CD4-positive, alpha-beta memory T cell (primary cell): Measurements from ENCODE around the gene NF2. TPM values are rescaled to one million over a fixed set of nuclear protein-coding genes. Genes with fewer than 3 reads are reported as not detected.
"Not testable (repeated sequence)": the region's sequence is repeated elsewhere in the genome, so short reads cannot be mapped to it uniquely, and the experiment has no call there.

ENCODE experiments used
- CTCF ChIA-PET: fragments of 350-600 bp; sonication (Branson Sonifier 250); formaldehyde crosslinking; loops from one replicate; lab custom pipeline; 2021; ENCODE audit warnings: inconsistent platforms; ENCODE audit not compliant: partially characterized antibody; lab: Charles Lee
- POLR2A ChIA-PET: fragments of 350-600 bp; sonication (Branson Sonifier 250); formaldehyde crosslinking; loops from one replicate; lab custom pipeline; 2021; ENCODE audit not compliant: partially characterized antibody; lab: Charles Lee
- DNase-seq, 5 donors: peaks; one replicate each; pipeline versions ENCODE4 v3.0.0 to v3.0.0-alpha.2; 2020 to 2022; ENCODE audit warnings: mixed read lengths in 1 of 5
- H3K27ac ChIP-seq: one replicate; pipeline ENCODE4 v1.7.0; 2013; ENCODE audit warnings: low read depth, low read length
- H3K27me3 ChIP-seq: 2 replicates; pipeline ENCODE4 v1.7.0; 2013; ENCODE audit warnings: mild to moderate bottlenecking, low read length, moderate library complexity; ENCODE audit not compliant: insufficient read depth
- H3K36me3 ChIP-seq: 2 replicates; pipeline ENCODE4 v1.7.0; 2013; ENCODE audit warnings: mild to moderate bottlenecking, low read length, moderate library complexity; ENCODE audit not compliant: insufficient read depth
- H3K4me1 ChIP-seq: 2 replicates; pipeline ENCODE4 v1.7.0; 2013; ENCODE audit warnings: mild to moderate bottlenecking, low read length, moderate library complexity; ENCODE audit not compliant: insufficient read depth
- H3K4me3 ChIP-seq, 2 donors: one replicate each; pipeline ENCODE4 v1.7.0; 2013; ENCODE audit warnings: low read length in 2 of 2, mild to moderate bottlenecking in 1 of 2
- H3K9me3 ChIP-seq, 2 donors: one replicate each; pipeline ENCODE4 v1.7.0; 2013; ENCODE audit warnings: low read length in 2 of 2, control low read depth in 1 of 2; ENCODE audit not compliant: control insufficient read depth in 1 of 2
- H3K27ac Mint-ChIP-seq, 7 donors: one replicate each; pipeline ENCODE4 v1.8.0; 2020 to 2021; ENCODE audit warnings: mixed read lengths in 7 of 7, mild to moderate bottlenecking in 6 of 7, inconsistent platforms in 3 of 7, moderate library complexity in 3 of 7
- H3K27me3 Mint-ChIP-seq, 2 donors: one replicate each; pipeline ENCODE4 v1.8.0; 2020 to 2021; ENCODE audit warnings: mixed read lengths in 2 of 2
- H3K36me3 Mint-ChIP-seq, 2 donors: one replicate each; pipeline ENCODE4 v1.8.0; 2020 to 2021; ENCODE audit warnings: mixed read lengths in 2 of 2, inconsistent platforms in 1 of 2, mild to moderate bottlenecking in 1 of 2
- H3K4me1 Mint-ChIP-seq, 4 donors: one replicate each; pipeline ENCODE4 v1.8.0; 2020 to 2021; ENCODE audit warnings: mixed read lengths in 4 of 4, mild to moderate bottlenecking in 1 of 4
- H3K4me3 Mint-ChIP-seq, 8 donors: one replicate each; pipeline ENCODE4 v1.8.0; 2020 to 2021; ENCODE audit warnings: mixed read lengths in 8 of 8, mild to moderate bottlenecking in 7 of 8, moderate library complexity in 6 of 8, inconsistent platforms in 3 of 8
- H3K9me3 Mint-ChIP-seq, 8 donors: one replicate each; pipeline ENCODE4 v1.8.0; 2020 to 2021; ENCODE audit warnings: mixed read lengths in 8 of 8, mild to moderate bottlenecking in 5 of 8, inconsistent platforms in 3 of 8, moderate library complexity in 1 of 8
- intact Hi-C: fragments of 100-400 bp; cut with micrococcal nuclease; formaldehyde crosslinking; loops from one replicate; pipeline ENCODE4 v1.15.1; 2023
- polyA plus RNA-seq, 2 donors: library from polyadenylated mRNA; unstranded; fragments of 300-500 nt; fragmentation: Illumina TruSeq; gene quantifications; one replicate each; pipeline ENCODE4 v1.2.3, GENCODE V29; 2021
- total RNA-seq, 2 experiments: library from RNA; stranded (reverse); gene quantifications; one replicate each; pipeline ENCODE4 v1.2.3, GENCODE V29; 2021

NF2 gene
- total and polyA plus RNA-seq, 4 experiments from 2014 or later: 11.7 to 31.4 (median 24.2) TPM

GRCh38 chr22:29594447-29594846, 9.0 kb upstream of the NF2 start:
- H3K27ac ChIP-seq, intact Hi-C loops, DNase-seq, H3K9me3 Mint-ChIP-seq, H3K36me3 ChIP-seq, H3K27ac Mint-ChIP-seq, H3K9me3 ChIP-seq, H3K27me3 ChIP-seq, H3K4me3 ChIP-seq, H3K4me3 Mint-ChIP-seq, H3K36me3 Mint-ChIP-seq, H3K4me1 ChIP-seq, H3K27me3 Mint-ChIP-seq: not testable (repeated sequence)
- ChIA-PET POLR2A (interaction anchor here (0.7 to 1.4 kb wide), 2 partner anchors 10 to 589 kb away, joined by 3 read pairs; no protein-coding TSS in a partner anchor), CTCF (interaction anchor here (2.6 kb wide), 1 partner anchor 11 kb away, joined by 10 read pairs; no protein-coding TSS in a partner anchor)
- H3K4me1 Mint-ChIP-seq: peaks cover 10 to 18% (median 13%) of the 10 kb centered on the region in 4 donors

- Mint-ChIP-seq H3K36me3 (no peaks in the 10 kb centered on the region), H3K27ac (no peak overlapping the region), H3K27me3 (no peaks in the 10 kb centered on the region), H3K9me3 (no peaks in the 10 kb centered on the region), H3K4me3 (no peak overlapping the region), H3K4me1 (peaks cover 2 to 6% (median 3%) of the 10 kb centered on the region in 4 donors)
- Histone ChIP-seq H3K9me3 (no peaks in the 10 kb centered on the region), H3K27me3 (no peaks in the 10 kb centered on the region), H3K4me1 (no peaks in the 10 kb centered on the region), H3K36me3 (no peaks in the 10 kb centered on the region), H3K27ac (no peak overlapping the region), H3K4me3 (no peak overlapping the region)
- ChIA-PET CTCF (interaction anchor here (1.3 to 2.6 kb wide), 2 partner anchors 9 to 30 kb away, joined by 5 to 10 read pairs; no protein-coding TSS in a partner anchor), POLR2A (interaction anchor here (1.7 to 1.8 kb wide), 2 partner anchors 9 to 43 kb away, joined by 4 to 5 read pairs; partner anchors contain the start of gene THOC5)
- no peak for DNase-seq
- intact Hi-C loops: no loop called here
Observed at GRCh38 chr22:29596408-29596807, 7.0 kb upstream of the NF2 start.

- H3K36me3 Mint-ChIP-seq, intact Hi-C loops, H3K4me3 Mint-ChIP-seq: not testable (repeated sequence)
Observed at GRCh38 chr22:29597871-29598683, 5.4 kb upstream of the NF2 start.

GRCh38 chr22:29598684-29599020, 4.8 kb upstream of the NF2 start:
- H3K27ac ChIP-seq: no peak overlapping the region
- H3K9me3 Mint-ChIP-seq: no peaks in the 10 kb centered on the region
- H3K27ac Mint-ChIP-seq: no peak overlapping the region
- no peak overlapping the region for H3K4me3 Mint-ChIP-seq
- intact Hi-C loops: no loop called here
- H3K4me1 Mint-ChIP-seq: peaks cover 5 to 12% (median 6%) of the 10 kb centered on the region in 4 donors
- no peaks in the 10 kb centered on the region for H3K9me3 ChIP-seq
- no peaks in the 10 kb centered on the region for H3K27me3 Mint-ChIP-seq
- CTCF ChIA-PET: interaction anchor here (1.4 kb wide), 1 partner anchor 9 kb away, joined by 5 read pairs; no protein-coding TSS in a partner anchor
- no peaks in the 10 kb centered on the region for H3K36me3 ChIP-seq
- POLR2A ChIA-PET: no interaction called here
- H3K4me3 ChIP-seq: no peak overlapping the region
- no peaks in the 10 kb centered on the region for H3K4me1 ChIP-seq
- peaks cover 0 to 4% of the 10 kb centered on the region in 2 donors for H3K36me3 Mint-ChIP-seq
- DNase-seq: no peak
- H3K27me3 ChIP-seq: no peaks in the 10 kb centered on the region

More at GRCh38 chr22:29597871-29598683, 5.4 kb upstream of the NF2 start:
- H3K36me3 ChIP-seq, H3K4me1 ChIP-seq, H3K27me3 Mint-ChIP-seq, DNase-seq, H3K4me1 Mint-ChIP-seq, H3K9me3 ChIP-seq, H3K9me3 Mint-ChIP-seq, H3K27me3 ChIP-seq, H3K27ac ChIP-seq, H3K4me3 ChIP-seq: not testable (repeated sequence)
- CTCF ChIA-PET: interaction anchor here (1.0 to 1.4 kb wide), 2 partner anchors 8 to 406 kb away, joined by 4 to 5 read pairs; no protein-coding TSS in a partner anchor
- POLR2A ChIA-PET: interaction anchor here (0.8 to 1.4 kb wide), 2 partner anchors 9 to 12 kb away, joined by 3 read pairs; no protein-coding TSS in a partner anchor
- H3K27ac Mint-ChIP-seq: peak overlapping the region in 2 of 7 donors; percentile 70 to 80

- intact Hi-C loops: loop anchor here (5.0 kb wide), 2 partner anchors 337 to 988 kb away; partner anchors contain the start of genes EWSR1, PES1 and RHBDD3
- Histone ChIP-seq H3K36me3 (no peaks in the 10 kb centered on the region), H3K4me3 (peak overlapping the region; percentile 79 to 88), H3K27me3 (no peaks in the 10 kb centered on the region), H3K27ac (peak overlapping the region; percentile 88), H3K9me3 (no peaks in the 10 kb centered on the region), H3K4me1 (peaks cover 21% of the 10 kb centered on the region)
- ChIA-PET CTCF (interaction anchor here (0.9 to 3.5 kb wide), 12 partner anchors 9 to 401 kb away, joined by 3 to 34 read pairs (median 5); no protein-coding TSS in a partner anchor), POLR2A (interaction anchor here (0.6 to 2.3 kb wide), 19 partner anchors 9 to 820 kb away, joined by 3 to 24 read pairs (median 4); partner anchors contain the start of genes ASCC2, CCDC157, NIPSNAP1 and SF3A1)
- peak in 1 of 5 donors; percentile 65 for DNase-seq
- Mint-ChIP-seq H3K9me3 (no peaks in the 10 kb centered on the region), H3K27ac (peak overlapping the region; percentile 80 to 97 (median 94)), H3K36me3 (peaks cover 3 to 17% of the 10 kb centered on the region in 2 donors), H3K4me3 (peak overlapping the region; percentile 90 to 99 (median 94)), H3K27me3 (no peaks in the 10 kb centered on the region), H3K4me1 (peaks cover 12 to 44% (median 24%) of the 10 kb centered on the region in 4 donors)
Observed at GRCh38 chr22:29604076-29604360, 585 bp downstream of the NF2 start.

- ChIA-PET CTCF (interaction anchor here (1.6 to 3.5 kb wide), 5 partner anchors 10 to 400 kb away, joined by 3 to 34 read pairs (median 10); no protein-coding TSS in a partner anchor), POLR2A (interaction anchor here (1.2 to 2.3 kb wide), 5 partner anchors 10 to 400 kb away, joined by 3 to 24 read pairs (median 4); partner anchors contain the start of gene THOC5)
- Histone ChIP-seq H3K4me3 (peak overlapping the region in 1 of 2 donors; percentile 79), H3K27ac (no peak overlapping the region), H3K27me3 (no peaks in the 10 kb centered on the region), H3K36me3 (no peaks in the 10 kb centered on the region), H3K9me3 (no peaks in the 10 kb centered on the region), H3K4me1 (peaks cover 21% of the 10 kb centered on the region)
- peak overlapping the region in 1 of 7 donors; percentile 35 for H3K27ac Mint-ChIP-seq
- DNase-seq: no peak
- intact Hi-C loops: no loop called here
- H3K36me3 Mint-ChIP-seq: peaks cover 4 to 17% of the 10 kb centered on the region in 2 donors
- H3K9me3 Mint-ChIP-seq: no peaks in the 10 kb centered on the region
- peak overlapping the region; percentile 36 to 99 (median 92) for H3K4me3 Mint-ChIP-seq
- H3K27me3 Mint-ChIP-seq: no peaks in the 10 kb centered on the region
- H3K4me1 Mint-ChIP-seq: peaks cover 12 to 49% (median 26%) of the 10 kb centered on the region in 4 donors
Observed at GRCh38 chr22:29605527-29605850, 2.1 kb downstream of the NF2 start.

GRCh38 chr22:29606320-29606719, 2.9 kb downstream of the NF2 start:
- H3K9me3 Mint-ChIP-seq: no peaks in the 10 kb centered on the region
- H3K36me3 Mint-ChIP-seq: peaks cover 4 to 17% of the 10 kb centered on the region in 2 donors
- H3K4me3 Mint-ChIP-seq: peak overlapping the region in 5 of 8 donors; percentile 8 to 93 (median 32)
- peaks cover 21% of the 10 kb centered on the region for H3K4me1 ChIP-seq
- ChIA-PET POLR2A (interaction anchor here (1.5 to 2.1 kb wide), 2 partner anchors 11 to 17 kb away, joined by 4 to 5 read pairs; no protein-coding TSS in a partner anchor), CTCF (interaction anchor here (2.3 to 3.5 kb wide), 4 partner anchors 11 to 399 kb away, joined by 7 to 34 read pairs (median 10); no protein-coding TSS in a partner anchor)
- no peak overlapping the region for H3K4me3 ChIP-seq
- no peaks in the 10 kb centered on the region for H3K36me3 ChIP-seq
- intact Hi-C loops: no loop called here
- peak overlapping the region in 1 of 7 donors; percentile 30 for H3K27ac Mint-ChIP-seq
- H3K27me3 Mint-ChIP-seq: no peaks in the 10 kb centered on the region
- peaks cover 13 to 49% (median 26%) of the 10 kb centered on the region in 4 donors for H3K4me1 Mint-ChIP-seq
- DNase-seq: no peak
- no peaks in the 10 kb centered on the region for H3K27me3 ChIP-seq
- H3K9me3 ChIP-seq: no peaks in the 10 kb centered on the region
- no peak overlapping the region for H3K27ac ChIP-seq
